HepG2 (cell line): ENCODE data around the gene GNL2. TPM values are rescaled to one million over a fixed set of nuclear protein-coding genes. Genes with fewer than 3 reads are reported as not detected.

Experiments
- ATAC-seq: fragments of 200-7000 bp; cut with Tn5 transposase; 3 replicates; pipeline ENCODE4 v1.9.1; 2020; ENCODE audit warnings: mild to moderate bottlenecking, moderate library complexity
- BruUV-seq: library from RNA; stranded (reverse); fragments of 400-500 nt; replicated peaks from 2 replicates; lab custom pipeline; 2021; lab: Mats Ljungman, UMichigan
- CTCF ChIA-PET: fragments of 300-600 bp; formaldehyde crosslinking; extraction: SDS; loops from one replicate; lab custom pipeline; 2021; ENCODE audit warnings: low total read pairs, inconsistent platforms, low intra/inter-chr PET ratio; lab: Yijun Ruan, JAX
- POLR2A ChIA-PET: fragments of 350-600 bp; sonication (Branson Sonifier 250); formaldehyde crosslinking; loops from one replicate; lab custom pipeline; 2020; ENCODE audit warnings: antibody characterized with exemption, inconsistent platforms; lab: Yijun Ruan, JAX
- DNase-seq: peaks from one replicate; pipeline ENCODE4 v3.0.0-alpha.2; 2015; ENCODE audit warnings: low spot score
- FAIRE-seq: peaks from 3 replicates; lab custom pipeline; 2011; peaks lifted over from hg19 to GRCh38; lab: Jason Lieb, UNC
- H2AFZ ChIP-seq: one replicate; pipeline ENCODE4 v1.6.1; 2011; ENCODE audit warnings: low read length, inconsistent platforms
- H3K27ac ChIP-seq: fragments of 300-600 bp; 3 replicates; pipeline ENCODE4 v1.8.0; 2011; ENCODE audit warnings: mixed run types, mild to moderate bottlenecking, mixed read lengths, low read length, inconsistent platforms; ENCODE audit not compliant: insufficient read depth; ENCODE audit errors: extremely low read length
- H3K27me3 ChIP-seq, 2 experiments: fragments of 200-600 bp in 1 of 2; 2 replicates in 1 of 2; 3 replicates in 1 of 2; pipeline versions ENCODE4 v1.6.0 to v1.8.0; 2011; ENCODE audit warnings: low read length in 2 of 2, mild to moderate bottlenecking in 2 of 2, moderate library complexity in 2 of 2, inconsistent platforms in 1 of 2; ENCODE audit not compliant: insufficient read depth in 2 of 2, control insufficient read depth in 1 of 2
- H3K36me3 ChIP-seq, 2 experiments: fragments of 200-600 bp in 1 of 2; replicated peaks in 1 of 2; 2 replicates in 1 of 2; 3 replicates in 1 of 2; pipeline versions ENCODE4 v1.5.1 to v1.8.0; 2011; ENCODE audit warnings: low read length in 2 of 2, inconsistent platforms in 1 of 2; ENCODE audit not compliant: insufficient read depth in 2 of 2, control insufficient read depth in 1 of 2
- H3K4me1 ChIP-seq: 2 replicates; pipeline ENCODE4 v1.5.1; 2012; ENCODE audit warnings: low read length, inconsistent platforms; ENCODE audit not compliant: insufficient read depth
- H3K4me2 ChIP-seq: 2 replicates; pipeline ENCODE4 v1.6.0; 2011; ENCODE audit warnings: low read depth, low read length, inconsistent platforms
- H3K4me3 ChIP-seq, 3 experiments: fragments of 200-600 bp in 1 of 3; sonication (generic), shearing (Covaris generic) in 1 of 3; replicated peaks in 1 of 3; 2 replicates each; pipeline ENCODE4 v1.5.1; 2011 to 2016; ENCODE audit warnings: low read length in 3 of 3, inconsistent platforms in 2 of 3, low read depth in 2 of 3, mild to moderate bottlenecking in 2 of 3, control low read depth in 1 of 3, mixed read lengths in 1 of 3; ENCODE audit not compliant: insufficient read depth in 1 of 3
- H3K79me2 ChIP-seq: one replicate; pipeline ENCODE4 v1.6.1; 2011; ENCODE audit warnings: low read length, inconsistent platforms; ENCODE audit not compliant: insufficient read depth
- H3K9ac ChIP-seq: 2 replicates; pipeline ENCODE4 v1.6.0; 2011; ENCODE audit warnings: mild to moderate bottlenecking, low read depth, low read length, inconsistent platforms; ENCODE audit not compliant: insufficient read depth
- H3K9me3 ChIP-seq: 2 replicates; pipeline ENCODE4 v1.5.1; 2012; ENCODE audit warnings: mild to moderate bottlenecking, low read length
- H4K20me1 ChIP-seq: 2 replicates; pipeline ENCODE4 v1.6.0; 2011; ENCODE audit warnings: inconsistent platforms, mild to moderate bottlenecking, low read length, moderate library complexity; ENCODE audit not compliant: insufficient read depth
- ASH2L ChIP-seq: fragments of 300-600, 200-600 bp; sonication (generic); IDR thresholded peaks from 2 replicates; pipeline ENCODE4 v1.7.0; 2017; ENCODE audit warnings: low read depth, mild to moderate bottlenecking, moderate library complexity, mixed read lengths, low read length; ENCODE audit not compliant: insufficient read length
- BATF2 ChIP-seq: sonication (generic); formaldehyde crosslinking; IDR thresholded peaks from 2 replicates; pipeline ENCODE4 v1.8.0; 2022; ENCODE audit warnings: mild to moderate bottlenecking, missing genetic modification reagents, moderate library complexity
- BRF2 ChIP-seq: sonication (generic); formaldehyde crosslinking; IDR thresholded peaks from 2 replicates; pipeline ENCODE4 v1.8.1; 2022; ENCODE audit warnings: mild to moderate bottlenecking, missing genetic modification reagents
- ETV6 ChIP-seq: sonication (generic); formaldehyde crosslinking; conservative IDR thresholded peaks from 2 replicates; pipeline ENCODE4 v1.4.0; 2020; ENCODE audit warnings: missing genetic modification reagents
- FOXP1 ChIP-seq, 2 experiments: fragments of 450-650 bp in 1 of 2; IDR thresholded peaks; 2 replicates each; pipeline ENCODE4 v1.6.1; 2017 to 2018; ENCODE audit warnings: antibody characterized with exemption in 1 of 2
- MED1 ChIP-seq: sonication (generic); formaldehyde crosslinking; IDR thresholded peaks from 2 replicates; pipeline ENCODE4 v1.4.0; 2020; ENCODE audit warnings: missing genetic modification reagents
- NR2F2 ChIP-seq: IDR thresholded peaks from 2 replicates; pipeline ENCODE4 v1.6.1; 2012; ENCODE audit warnings: low read depth, inconsistent platforms, borderline replicate concordance
- RBM39 ChIP-seq: fragments of 200-400 bp; formaldehyde crosslinking; IDR thresholded peaks from one replicate; pipeline ENCODE4 v1.6.1; 2018; ENCODE audit warnings: antibody characterized with exemption, mild to moderate bottlenecking, low read depth, low read length; ENCODE audit not compliant: poor library complexity, severe bottlenecking
- SALL1 ChIP-seq: sonication (generic); formaldehyde crosslinking; IDR thresholded peaks from 2 replicates; pipeline ENCODE4 v1.8.0; 2022; ENCODE audit warnings: mild to moderate bottlenecking, missing genetic modification reagents
- SMARCC2 ChIP-seq: fragments of 450-650 bp; IDR thresholded peaks from 2 replicates; pipeline ENCODE4 v1.6.1; 2017; ENCODE audit warnings: antibody characterized with exemption, mild to moderate bottlenecking
- SOX6 ChIP-seq, 2 experiments: fragments of 450-650 bp in 1 of 2; sonication (generic) in 1 of 2; formaldehyde crosslinking in 1 of 2; IDR thresholded peaks; 2 replicates each; pipeline versions ENCODE4 v1.4.0 to v1.6.1; 2017 to 2020; ENCODE audit warnings: antibody characterized with exemption in 1 of 2, mild to moderate bottlenecking in 1 of 2, missing genetic modification reagents in 1 of 2
- YY1 ChIP-seq: IDR thresholded peaks from 2 replicates; pipeline ENCODE4 v1.6.1; 2011; ENCODE audit warnings: low read length, low read depth, moderate library complexity, mild to moderate bottlenecking; ENCODE audit not compliant: insufficient read depth, insufficient replicate concordance
- ZNF30 ChIP-seq: sonication (generic); formaldehyde crosslinking; IDR thresholded peaks from 2 replicates; pipeline ENCODE4 v1.5.0; 2020; ENCODE audit warnings: mild to moderate bottlenecking, missing genetic modification reagents
- ZNF839 ChIP-seq: sonication (generic); formaldehyde crosslinking; IDR thresholded peaks from 2 replicates; pipeline ENCODE4 v1.4.0; 2020; ENCODE audit warnings: missing genetic modification reagents, mild to moderate bottlenecking, borderline replicate concordance
- WGBS: methylation state at CpG from one replicate; pipeline ENCODE4 v1.1.6; 2017; ENCODE audit warnings: low lambda C conversion rate; 5-methylcytosine and 5-hydroxymethylcytosine counted together
- in situ Hi-C: cut with HindIII; loops from 2 replicates; pipeline ENCODE4 v1.10.0; 2017; ENCODE audit warnings: low pct_unique_long_range_greater_than_20kb; ENCODE audit not compliant: extremely low pct_ligation_motif_present
- intact Hi-C: fragments of 100-400 bp; cut with micrococcal nuclease; formaldehyde crosslinking; loops from one replicate; pipeline ENCODE4 v1.10.0; 2022; ENCODE audit not compliant: unreplicated experiment
- polyA plus RNA-seq, 8 experiments: library from polyadenylated mRNA; depleted of rRNA in 3 of 8; stranded (reverse) in 7 of 8; unstranded in 1 of 8; fragments of >200 nt; fragmentation: Illumina TruSeq in 4 of 8; extraction: Trizol in 4 of 8; gene quantifications; 2 replicates each; pipeline versions ENCODE4 v1.2.1 to v1.2.3, GENCODE V29; 2011 to 2016; ENCODE audit warnings: low read depth in 4 of 8, missing spikeins in 1 of 8, mixed read lengths in 1 of 8; ENCODE audit not compliant: insufficient read depth in 1 of 8
- total RNA-seq, 5 experiments: library from RNA; depleted of rRNA; stranded (reverse); fragments of >200 nt; fragmentation: Illumina TruSeq; extraction: Trizol; gene quantifications; 2 replicates each; pipeline ENCODE4 v1.2.3, GENCODE V29; 2016; ENCODE audit warnings: low read depth in 1 of 5

The GNL2 gene
- total and polyA plus RNA-seq, 2 of the 13 experiments (the other 11 are each of a cell fraction or from before 2014, with no cell fraction given) = 32.1 to 72.1 TPM

DNA sequence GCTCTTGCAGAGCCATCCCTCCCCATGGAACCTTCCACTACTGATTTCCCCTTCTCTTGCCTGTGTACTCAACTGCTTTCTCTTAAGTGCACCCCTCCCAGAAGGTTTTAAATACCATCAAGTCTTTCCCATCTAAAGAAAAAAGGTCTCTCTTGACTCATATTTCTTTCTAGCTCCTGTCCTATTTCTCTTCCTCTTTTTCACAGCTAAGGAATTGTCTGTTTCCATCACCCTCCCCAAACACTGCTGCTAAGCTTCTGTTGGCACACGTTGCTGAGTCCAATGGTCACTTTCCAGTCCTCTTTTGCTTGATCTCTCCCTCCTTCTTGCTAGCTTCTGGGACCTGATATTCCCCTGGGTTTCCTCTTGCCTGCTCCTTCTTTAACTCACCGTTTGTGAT is 13.3 kb upstream of the GNL2 start:
- WGBS = 3% methylated on average over 2 of the region's 2 CpGs
- ATAC-seq = no peak
- Histone ChIP-seq H3K9ac (no peak overlapping the region), H3K36me3 (no peaks in the 10 kb centered on the region), H3K27ac (no peak overlapping the region), H3K79me2 (no peaks in the 10 kb centered on the region), H3K4me1 (peaks cover 7% of the 10 kb centered on the region; the same call in 1 of the 2 replicates), H3K9me3 (no peaks in the 10 kb centered on the region), H3K27me3 (peaks cover 15 to 77% of the 10 kb centered on the region in 2 experiments; a peak in 4 of 5 replicates), H2AFZ (no peak overlapping the region), H3K4me3 (no peak overlapping the region), H4K20me1 (no peaks in the 10 kb centered on the region), H3K4me2 (no peak overlapping the region)
- BruUV-seq = no TSS peak
- DNase-seq = no peak
- in situ Hi-C loops (loop anchor here (5.0 kb wide), 1 partner anchor 68 kb away; no protein-coding TSS in a partner anchor), intact Hi-C loops (no loop called here)
- no peak for FAIRE-seq
- POLR2A ChIA-PET = no interaction called here
- TF ChIP-seq MED1 (no peak), SMARCC2 (no peak), ZNF30 (CRISPR knock-in tag) (no peak), BRF2 (no peak), ETV6 (CRISPR knock-in tag) (no peak), FOXP1 (IDR thresholded peaks at IDR 0.05) (no peak), FOXP1 (CRISPR knock-in tag; IDR thresholded peaks at IDR 0.05) (no peak)
- CTCF ChIA-PET = no interaction called here

DNA sequence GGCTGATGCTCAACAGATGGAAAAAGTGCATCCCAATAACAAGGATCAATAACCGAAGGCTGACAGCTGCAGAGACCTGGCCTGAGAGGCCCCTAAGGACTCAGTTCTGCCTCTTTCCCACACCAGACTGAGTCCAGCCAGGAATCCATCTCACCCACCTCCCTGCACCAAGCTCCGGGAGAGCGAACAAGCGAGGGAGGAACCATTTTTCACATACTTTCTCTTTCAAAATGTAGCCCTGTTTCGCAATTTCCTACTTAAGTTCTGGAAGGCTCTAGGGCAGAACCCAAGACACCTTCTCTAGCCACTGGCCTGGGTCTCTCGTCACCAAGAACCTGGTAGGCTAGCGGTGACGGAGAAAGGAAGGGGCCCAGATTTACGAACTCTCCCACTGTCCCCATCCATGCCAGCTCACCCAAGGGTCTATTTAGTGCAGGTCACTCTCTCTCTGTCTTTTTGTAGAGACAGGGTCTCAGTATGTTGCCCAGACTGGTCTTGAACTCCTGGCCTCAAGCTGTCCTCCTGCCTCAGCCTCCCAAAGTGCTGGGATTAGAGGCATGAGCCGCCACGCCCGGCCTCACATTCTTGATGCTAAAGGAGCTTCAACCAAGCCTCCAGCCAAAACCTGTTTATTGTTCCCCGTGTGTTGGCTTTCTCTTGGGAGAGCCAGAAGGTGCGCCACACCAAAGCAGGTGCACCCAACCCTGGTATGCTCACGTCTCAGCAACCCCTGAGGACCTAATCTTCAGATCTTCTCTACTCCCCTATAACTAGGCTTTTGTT is 10.9 kb upstream of the GNL2 start:
- intact Hi-C loops (no loop called here), in situ Hi-C loops (loop anchor here (5.0 kb wide), 1 partner anchor 71 kb away; no protein-coding TSS in a partner anchor)
- POLR2A ChIA-PET = no interaction called here

More for the DNA sequence above, 10.9 kb upstream of the GNL2 start:
- H3K4me2 ChIP-seq = no peak overlapping the region
- no peaks in the 10 kb centered on the region for H3K79me2 ChIP-seq
- DNase-seq = no peak
- CTCF ChIA-PET = interaction anchor here (4.2 kb wide), 1 partner anchor 75 kb away, joined by 56 read pairs; no protein-coding TSS in a partner anchor
- ATAC-seq = no peak
- no peak overlapping the region for H3K9ac ChIP-seq
- H4K20me1 ChIP-seq = no peaks in the 10 kb centered on the region
- H3K27ac ChIP-seq = no peak overlapping the region
- FAIRE-seq = no peak
- WGBS = 28% methylated on average over 11 of the region's 15 CpGs
- no peak overlapping the region for H3K4me3 ChIP-seq
- H3K9me3 ChIP-seq = no peaks in the 10 kb centered on the region
- H3K4me1 ChIP-seq = peaks cover 7% of the 10 kb centered on the region; the same call in 1 of the 2 replicates
- TF ChIP-seq YY1 (no peak), NR2F2 (no peak), ZNF839 (CRISPR knock-in tag) (no peak), SOX6 (IDR thresholded peaks at IDR 0.05) (no peak), SOX6 (CRISPR knock-in tag; IDR thresholded peaks at IDR 0.05) (no peak), ASH2L (no peak), BATF2 (no peak), RBM39 (no peak), SALL1 (CRISPR knock-in tag) (no peak)
- H3K36me3 ChIP-seq = no peaks in the 10 kb centered on the region
- no peak overlapping the region for H2AFZ ChIP-seq
- no TSS peak for BruUV-seq
- H3K27me3 ChIP-seq = peaks cover 7 to 69% of the 10 kb centered on the region in 2 experiments; a peak in 4 of 5 replicates
